ENCODE data around the gene ZNF391. TPM values are rescaled to one million over a fixed set of nuclear protein-coding genes. Genes with fewer than 3 reads are reported as not detected.
"Not testable (repeated sequence)": the region's sequence is repeated elsewhere in the genome, so short reads cannot be mapped to it uniquely, and the experiment has no call there.

ZNF391 gene
- polyA plus RNA-seq, 10 donors: 3.5 to 5.7 (median 5.1) TPM

DNA sequence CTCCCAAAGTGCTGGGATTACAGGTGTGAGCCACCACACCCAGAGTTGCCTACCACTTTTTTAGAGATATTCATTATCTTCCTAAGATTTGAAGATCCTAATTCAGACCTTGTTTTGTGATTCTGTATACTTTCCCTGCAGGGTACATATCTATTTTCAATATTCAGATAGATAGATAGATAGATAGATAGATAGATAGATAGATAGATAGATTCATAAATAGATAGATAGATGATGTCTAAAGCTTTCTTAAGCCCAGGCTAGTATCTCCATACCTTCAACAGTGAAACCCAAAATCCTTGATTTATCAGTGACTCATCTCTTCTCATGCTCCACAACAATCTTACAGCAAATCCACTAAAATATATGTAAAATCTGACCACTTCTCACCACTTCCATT, 30.8 kb downstream of the ZNF391 start:
- no peak for DNase-seq

DNA sequence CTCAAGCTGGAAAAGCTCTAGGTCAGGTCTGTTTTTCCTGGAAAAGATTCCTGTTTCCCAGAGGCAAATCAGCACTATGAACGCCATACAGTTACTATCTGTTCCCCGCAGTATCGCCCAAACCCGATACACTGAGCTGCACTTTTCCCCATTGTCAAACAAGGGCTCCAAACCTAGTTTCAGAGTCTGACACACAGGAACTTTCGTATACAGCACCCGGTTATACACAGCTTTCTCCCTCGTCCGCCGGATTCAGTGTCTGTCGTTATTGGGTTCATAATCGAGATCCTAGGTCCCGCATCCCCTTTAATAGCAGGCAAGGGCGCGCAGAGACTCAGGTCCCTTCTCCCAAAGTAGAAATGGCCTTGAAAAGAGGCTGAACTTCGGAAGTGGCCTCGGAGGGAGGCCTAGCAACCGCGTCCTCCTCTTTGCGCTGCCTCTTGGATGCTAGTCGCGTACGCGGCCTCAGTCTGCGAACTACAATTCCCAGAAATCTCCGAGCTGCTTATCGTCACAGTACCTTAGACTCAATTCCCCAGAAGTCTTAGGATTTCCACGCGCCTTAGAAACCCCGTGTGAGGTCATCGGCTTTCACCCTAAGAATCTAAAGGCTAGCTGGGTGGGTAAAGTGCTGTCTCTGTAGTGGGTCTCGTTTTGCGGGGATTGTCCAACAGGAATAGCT, 34.2 kb downstream of the ZNF391 start:
- DNase-seq: peak; percentile 4 to 54 (median 50)

- not testable (repeated sequence) for DNase-seq
Measured at GRCh38 chr6:27424851-27425250, 36.3 kb downstream of the ZNF391 start.

DNA sequence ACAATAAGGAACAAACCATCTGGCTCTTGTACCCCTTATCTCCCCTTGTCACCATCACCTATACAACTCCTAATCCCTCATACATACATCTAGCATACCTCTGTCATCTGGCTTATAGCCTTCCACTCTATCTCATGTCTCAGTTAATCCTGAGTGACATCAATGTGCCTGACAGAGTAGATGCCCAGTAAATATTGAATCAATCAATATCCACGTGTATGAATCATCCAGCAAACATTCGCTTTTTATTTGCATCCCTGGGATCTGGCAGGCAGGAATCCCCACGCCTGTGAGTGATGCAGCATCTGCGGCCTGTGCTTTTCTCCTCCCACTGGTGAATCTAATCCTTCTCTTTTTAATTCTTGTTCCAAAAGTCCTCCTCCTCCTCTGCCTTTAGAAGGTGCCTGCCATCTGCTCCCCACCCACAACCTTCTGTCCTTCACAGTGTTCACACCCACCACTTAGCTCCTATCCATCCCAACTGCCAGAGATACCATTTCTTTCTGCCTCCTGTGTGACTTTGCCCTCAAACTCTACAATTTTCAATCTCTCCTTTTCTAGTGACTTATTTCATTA, 37.6 kb downstream of the ZNF391 start:
- DNase-seq: no peak

- DNase-seq: no peak
Measured at GRCh38 chr6:27428502-27428901, 39.9 kb downstream of the ZNF391 start.

DNA sequence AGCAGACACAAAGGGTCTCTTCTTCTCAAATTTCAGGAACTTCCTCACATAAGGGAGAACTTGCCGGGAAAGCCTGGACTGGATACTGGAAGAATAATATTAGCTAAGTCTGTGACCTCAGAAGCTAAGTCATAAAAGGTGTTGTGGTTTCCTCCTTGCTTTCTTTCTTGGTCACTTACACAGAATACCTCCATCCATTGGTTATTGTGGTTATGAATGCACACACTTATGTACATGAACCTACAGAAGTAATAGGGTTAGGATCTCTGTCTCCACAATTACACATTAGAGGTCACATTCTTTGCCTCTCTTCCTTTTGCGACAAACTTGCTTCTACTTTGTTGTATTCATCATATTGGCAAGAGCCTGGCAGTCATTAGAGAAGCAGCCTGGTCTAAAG, 40.4 kb downstream of the ZNF391 start:
- DNase-seq: no peak

DNA sequence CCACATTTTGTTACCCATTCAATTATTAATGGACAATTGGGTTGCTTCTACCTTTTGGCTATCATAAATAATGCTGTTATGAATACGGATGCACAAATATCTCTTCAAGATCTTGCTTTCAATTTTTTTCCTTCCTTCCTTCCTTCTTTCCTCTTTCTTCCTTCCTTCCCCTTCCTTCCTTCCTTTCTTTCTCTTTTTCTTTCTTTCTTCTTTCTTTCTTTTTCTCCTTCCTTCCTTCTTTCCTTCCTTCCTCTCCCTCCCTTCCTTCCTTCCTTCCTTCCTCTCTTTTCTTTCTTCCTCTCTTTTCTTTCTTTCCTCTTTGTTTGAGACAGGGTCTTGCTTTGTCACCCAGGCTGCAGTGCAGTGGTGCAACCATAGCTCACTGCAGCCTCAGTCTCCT, 45.2 kb downstream of the ZNF391 start:
- DNase-seq: no peak

GRCh38 chr6:27439371-27439770, 50.8 kb downstream of the ZNF391 start:
- DNase-seq: no peak

GRCh38 chr6:27441001-27441400, 52.4 kb downstream of the ZNF391 start:
- no peak for DNase-seq

GRCh38 chr6:27442932-27443331, 54.4 kb downstream of the ZNF391 start:
- no peak for DNase-seq

DNA sequence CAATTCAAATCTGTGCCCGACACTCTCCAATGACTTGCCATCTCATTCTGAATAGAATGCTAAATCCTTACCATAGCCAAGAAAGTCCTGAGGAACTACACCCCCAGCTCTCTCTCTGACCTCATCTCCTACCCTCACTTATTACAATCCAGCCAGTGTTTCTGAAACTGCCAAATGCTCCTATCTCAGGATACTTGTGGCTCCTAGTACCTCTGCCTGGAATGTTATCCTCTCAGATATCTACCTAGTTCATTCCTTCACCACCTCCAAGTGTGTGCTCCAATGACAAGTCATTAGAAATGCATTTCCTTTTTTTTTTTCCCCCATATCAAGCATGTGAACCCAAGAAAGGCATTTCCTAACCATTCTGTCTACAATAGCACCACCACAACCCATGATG, 59.9 kb downstream of the ZNF391 start:
- DNase-seq: no peak

DNA sequence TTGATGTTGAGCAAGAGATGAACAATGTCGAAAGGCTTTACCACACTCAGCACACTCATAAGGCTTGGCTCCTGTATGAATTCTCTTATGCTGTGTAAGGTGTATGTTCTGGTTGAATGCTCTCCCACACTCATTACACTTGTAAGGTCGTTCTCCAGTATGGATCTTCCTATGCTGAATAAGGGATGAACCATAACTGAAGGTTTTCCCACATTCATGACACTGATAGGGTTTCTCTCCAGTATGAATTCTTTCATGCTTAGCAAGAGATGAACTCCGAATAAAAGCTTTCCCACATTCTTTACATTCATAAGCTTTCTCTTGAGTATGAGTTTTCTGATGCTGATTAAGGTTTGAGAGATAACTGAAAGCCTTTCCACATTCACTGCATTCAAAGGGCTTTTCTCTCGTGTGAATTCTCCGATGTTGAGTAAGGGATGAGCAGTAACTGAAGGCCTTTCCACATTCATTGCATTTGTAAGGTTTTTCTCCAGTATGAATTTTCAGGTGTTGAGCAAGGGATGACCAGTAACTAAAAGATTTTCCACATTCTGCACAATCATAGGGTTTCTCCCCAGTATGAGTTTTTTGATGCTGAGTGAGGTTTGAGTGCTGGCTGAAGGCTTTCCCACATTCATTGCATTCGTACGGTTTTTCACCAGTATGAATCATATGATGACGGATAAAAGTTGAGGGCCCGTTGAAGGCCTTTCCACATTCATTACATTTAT, 63.3 kb downstream of the ZNF391 start:
- DNase-seq: no peak

- no peak for DNase-seq
Measured at GRCh38 chr6:27452496-27452897, 63.9 kb downstream of the ZNF391 start.

Other genes with a start within 250 kb of the ZNF391 start
- gene PRSS16, start 141.1 kb upstream of the ZNF391 start, polyA plus RNA-seq (ENCODE audit: insufficient read length in 10 of 10): 1 to 10 TPM in 1 of 10 donors, under 1 TPM in 7, not detected in 2; 0.08 to 2.2 (median 0.31) TPM
- gene POM121L2, start 76.5 kb upstream of the ZNF391 start, polyA plus RNA-seq (ENCODE audit: insufficient read length in 10 of 10): not detected
- 10 to 100 TPM in 8 of 10 donors, 1 to 10 TPM in 2; 9.3 to 12.4 (median 10.4) TPM for gene ZNF184, start 84.3 kb downstream of the ZNF391 start, polyA plus RNA-seq (ENCODE audit: insufficient read length in 10 of 10)